Tibial nerve (tissue), 4 donors: ENCODE results near the gene TMEM132C.

Source experiments
- CTCF ChIP-seq, 5 experiments: fragments of 200-600 bp in 3 of 5; fragments of 450-650 bp in 2 of 5; sonication (generic) in 3 of 5; IDR thresholded peaks; one replicate each; pipeline ENCODE4 v1.5.1; 2016 to 2019; ENCODE audit warnings: antibody characterized with exemption in 5 of 5, mild to moderate bottlenecking in 3 of 5, moderate library complexity in 2 of 5
- EP300 ChIP-seq, 2 donors: sonication (generic); formaldehyde crosslinking; IDR thresholded peaks; one replicate each; pipeline ENCODE4 v1.6.1; 2017; ENCODE audit warnings: antibody characterized with exemption in 2 of 2, mild to moderate bottlenecking in 1 of 2
- POLR2A ChIP-seq, 2 donors: fragments of 450-650 bp; IDR thresholded peaks; one replicate each; pipeline ENCODE4 v1.6.1; 2017; ENCODE audit warnings: antibody characterized with exemption in 2 of 2, mild to moderate bottlenecking in 2 of 2, moderate library complexity in 2 of 2

GRCh38 chr12:128727461-128727860 lies 460.5 kb downstream of the TMEM132C start:
- TF ChIP-seq CTCF (IDR thresholded peaks at IDR 0.05) (no peak), POLR2A (IDR thresholded peaks at IDR 0.05) (no peak), EP300 (IDR thresholded peaks at IDR 0.05) (no peak)
